Stimulated activated CD8-positive, alpha-beta memory T cell treated with anti-CD3 and anti-CD28 coated beads, Interleukin-15, amount 100 ng/mL, for 1 hour (primary cell): ENCODE data around the gene VPS8.

Experiments used
- DNase-seq: peaks from one replicate; pipeline ENCODE4 v3.0.0-alpha.2; 2020; ENCODE audit warnings: low read depth

VPS8 gene

DNA sequence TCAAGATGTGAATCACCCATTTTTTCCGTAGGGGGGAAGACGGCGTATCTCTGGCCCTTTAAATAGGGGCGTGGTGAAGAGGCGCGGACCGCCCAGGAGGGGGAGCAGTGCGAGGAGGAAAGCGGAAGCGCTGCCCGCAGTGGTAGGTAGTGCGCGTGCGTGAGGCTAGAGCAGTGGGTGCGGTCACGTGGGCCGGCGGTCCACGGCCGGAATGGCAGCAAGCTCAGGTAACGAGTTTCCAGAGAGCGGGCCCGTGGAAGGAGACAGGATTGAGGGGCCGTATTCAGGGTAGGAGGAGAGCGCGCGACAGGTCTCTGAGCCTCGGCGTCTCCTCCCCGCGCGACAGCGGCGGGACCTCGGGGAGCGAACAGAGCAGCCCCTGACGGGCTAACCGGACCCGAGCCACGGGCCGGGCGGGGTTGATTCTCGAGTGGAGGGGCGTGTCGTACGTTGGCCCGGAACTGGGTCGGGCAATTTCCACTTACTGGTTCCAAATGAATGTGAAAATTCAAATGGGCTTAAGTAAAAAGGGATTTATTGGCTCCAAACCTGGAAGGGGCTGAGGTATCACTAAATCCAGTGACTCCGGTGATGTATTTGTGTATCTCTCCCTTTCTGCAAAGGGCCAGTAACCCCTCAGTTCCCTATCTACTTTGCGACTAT lies at the start of gene VPS8:
Gene VPS8 (plus strand): TSS at position 168 of the 663 bp plus-strand sequence. CDS start 12,467 bp downstream, outside the sequence.
- DNase-seq = peak; percentile 96

DNA sequence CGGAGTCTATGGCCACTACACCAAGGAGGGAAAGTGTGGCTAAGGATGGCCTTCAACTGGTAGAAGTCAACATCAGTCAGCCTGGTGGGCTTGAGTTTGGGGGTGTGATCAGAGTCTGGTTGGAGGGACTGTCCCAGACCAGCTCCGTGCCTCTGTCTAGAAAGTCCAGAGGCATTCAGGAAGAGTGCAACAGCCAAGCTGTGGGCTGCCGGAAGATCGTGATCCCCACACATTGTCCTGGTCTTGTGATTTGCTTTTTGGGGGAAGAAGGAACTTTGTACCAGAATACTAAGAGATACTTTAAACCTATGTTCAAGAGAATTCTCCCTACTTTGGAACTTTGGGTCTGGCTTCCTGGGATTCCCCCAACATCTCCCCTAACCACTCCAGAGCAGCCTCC lies 47.8 kb upstream of the VPS8 start:
- DNase-seq = no peak

DNA sequence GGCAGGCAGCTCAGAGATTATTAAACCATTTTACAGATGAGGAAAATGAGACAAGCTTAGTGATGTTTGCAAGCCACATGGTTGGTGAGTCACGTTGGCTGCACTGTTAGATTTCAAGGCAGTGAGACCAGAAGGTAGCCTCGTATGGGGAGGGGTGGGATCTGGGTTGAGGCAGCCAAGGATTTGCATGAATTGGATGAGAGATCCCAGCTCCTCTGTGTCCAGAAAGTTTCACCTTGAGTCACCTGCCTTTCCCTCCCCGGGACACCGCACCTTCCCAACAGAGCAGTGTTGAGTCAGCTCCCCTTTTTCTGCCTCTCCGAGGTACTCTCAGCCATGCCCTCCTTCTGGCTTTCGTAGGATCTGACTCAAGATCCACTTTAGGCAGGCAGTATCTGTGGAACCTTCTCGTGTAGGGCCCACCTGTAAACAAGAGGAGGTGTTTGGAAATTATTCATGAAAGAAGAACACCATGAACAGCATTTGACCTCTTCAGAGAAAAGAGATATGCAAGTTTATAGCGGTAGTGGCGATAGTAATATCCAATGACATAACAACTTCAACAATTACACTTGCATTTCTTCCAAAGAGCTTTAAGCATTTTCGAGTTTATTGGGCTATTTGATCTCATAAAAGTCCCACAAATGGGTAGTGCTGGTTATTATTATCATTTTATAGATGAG lies 46.8 kb upstream of the VPS8 start:
- no peak for DNase-seq

GRCh38 chr3:184765730-184766074 lies 46.3 kb upstream of the VPS8 start:
- DNase-seq = no peak

DNA sequence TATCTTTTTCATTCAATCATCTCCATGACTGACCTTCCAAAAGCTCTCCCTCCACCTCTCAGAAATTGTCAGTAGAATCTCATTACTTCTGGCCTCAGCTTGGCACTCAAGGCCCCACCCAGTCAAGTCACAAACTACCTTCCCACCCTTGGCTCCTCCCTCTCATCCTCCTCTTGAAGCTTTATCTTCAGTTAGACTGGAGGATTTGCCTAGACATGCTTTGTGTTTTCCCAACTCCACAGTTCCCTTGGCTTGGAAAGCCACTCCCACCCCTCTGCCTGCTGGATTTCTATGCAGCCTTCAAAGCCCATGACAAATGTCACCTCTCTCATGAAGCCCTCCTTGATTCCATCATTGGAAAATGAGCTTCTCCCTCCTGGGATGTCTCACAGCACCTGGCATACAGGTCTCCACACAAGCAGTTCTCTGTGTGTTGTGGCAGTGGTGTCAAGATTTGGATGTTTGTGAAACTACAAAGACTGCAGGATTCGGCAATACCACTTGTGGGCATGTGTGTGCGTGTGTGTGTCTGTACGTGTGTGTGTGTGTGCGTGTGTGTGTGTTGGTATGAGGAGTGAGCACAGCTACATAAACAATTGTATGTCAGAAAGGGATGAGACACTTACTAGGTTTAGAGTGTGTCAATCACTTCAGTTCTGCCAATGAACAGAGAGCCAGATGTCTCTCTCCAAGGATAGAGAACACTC lies 45.3 kb upstream of the VPS8 start:
- no peak for DNase-seq

GRCh38 chr3:184767377-184767776 lies 44.6 kb upstream of the VPS8 start:
- no peak for DNase-seq

DNA sequence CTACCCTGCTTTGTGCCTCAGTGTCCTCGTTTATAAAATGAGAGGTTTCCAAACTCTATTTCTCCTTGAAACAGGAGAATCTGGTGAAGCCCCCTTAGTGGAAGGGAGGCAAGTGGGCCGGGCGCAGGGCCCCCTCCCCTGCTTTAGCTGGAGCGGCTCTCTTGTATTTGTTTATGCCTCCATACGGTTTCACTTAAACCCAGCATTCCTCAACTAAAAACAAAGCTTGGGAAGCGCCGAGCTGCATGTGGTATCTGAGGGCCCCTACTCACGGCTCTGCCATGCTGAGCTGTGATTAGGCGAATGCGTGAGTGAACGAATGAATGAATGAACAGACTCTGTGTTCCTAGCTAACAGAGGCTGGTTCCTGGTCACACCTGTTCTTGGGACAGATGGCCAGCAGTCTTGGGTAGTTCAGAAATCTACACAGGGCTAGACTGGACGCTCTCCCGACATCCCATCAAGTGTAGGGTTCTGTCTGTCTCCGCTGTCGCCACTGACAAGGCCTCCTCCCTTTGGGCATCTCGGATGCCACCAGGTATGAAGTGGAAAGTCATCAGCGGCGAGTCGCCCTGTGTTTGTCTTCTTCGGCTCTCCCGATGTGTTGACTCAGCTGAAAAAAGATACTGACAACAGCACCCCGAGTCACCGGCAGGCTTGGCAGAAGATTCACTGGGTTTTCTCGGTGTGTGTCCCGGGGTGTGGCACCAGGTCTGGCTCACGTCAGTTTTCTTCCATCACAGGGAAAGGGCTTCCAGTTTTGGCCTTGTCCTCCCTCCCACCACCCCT lies 42.4 kb upstream of the VPS8 start:
- DNase-seq = no peak

DNA sequence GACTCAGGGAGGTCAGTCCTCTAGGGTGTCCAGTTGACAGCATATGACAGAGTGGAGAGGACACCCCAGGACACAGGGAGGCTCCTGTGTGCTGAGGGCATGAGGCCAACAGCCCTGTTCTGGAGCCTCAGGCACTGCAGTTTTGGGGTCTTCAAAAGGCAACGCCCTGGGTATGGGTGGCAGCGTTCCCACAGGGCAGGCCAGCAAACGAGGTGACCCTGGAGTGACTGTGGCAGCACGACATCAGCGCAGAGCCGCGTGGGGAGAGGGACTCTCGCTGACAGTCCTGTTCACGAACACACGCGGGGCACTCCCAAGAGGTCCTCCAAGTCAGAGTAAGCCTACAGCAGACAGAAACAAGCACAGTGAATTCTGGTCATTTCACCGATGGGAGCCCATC lies 41.4 kb upstream of the VPS8 start:
- no peak for DNase-seq

- DNase-seq = no peak
Observed at GRCh38 chr3:184771301-184772127, 40.5 kb upstream of the VPS8 start.

- no peak for DNase-seq
Observed at GRCh38 chr3:184772667-184773272, 39.2 kb upstream of the VPS8 start.

DNA sequence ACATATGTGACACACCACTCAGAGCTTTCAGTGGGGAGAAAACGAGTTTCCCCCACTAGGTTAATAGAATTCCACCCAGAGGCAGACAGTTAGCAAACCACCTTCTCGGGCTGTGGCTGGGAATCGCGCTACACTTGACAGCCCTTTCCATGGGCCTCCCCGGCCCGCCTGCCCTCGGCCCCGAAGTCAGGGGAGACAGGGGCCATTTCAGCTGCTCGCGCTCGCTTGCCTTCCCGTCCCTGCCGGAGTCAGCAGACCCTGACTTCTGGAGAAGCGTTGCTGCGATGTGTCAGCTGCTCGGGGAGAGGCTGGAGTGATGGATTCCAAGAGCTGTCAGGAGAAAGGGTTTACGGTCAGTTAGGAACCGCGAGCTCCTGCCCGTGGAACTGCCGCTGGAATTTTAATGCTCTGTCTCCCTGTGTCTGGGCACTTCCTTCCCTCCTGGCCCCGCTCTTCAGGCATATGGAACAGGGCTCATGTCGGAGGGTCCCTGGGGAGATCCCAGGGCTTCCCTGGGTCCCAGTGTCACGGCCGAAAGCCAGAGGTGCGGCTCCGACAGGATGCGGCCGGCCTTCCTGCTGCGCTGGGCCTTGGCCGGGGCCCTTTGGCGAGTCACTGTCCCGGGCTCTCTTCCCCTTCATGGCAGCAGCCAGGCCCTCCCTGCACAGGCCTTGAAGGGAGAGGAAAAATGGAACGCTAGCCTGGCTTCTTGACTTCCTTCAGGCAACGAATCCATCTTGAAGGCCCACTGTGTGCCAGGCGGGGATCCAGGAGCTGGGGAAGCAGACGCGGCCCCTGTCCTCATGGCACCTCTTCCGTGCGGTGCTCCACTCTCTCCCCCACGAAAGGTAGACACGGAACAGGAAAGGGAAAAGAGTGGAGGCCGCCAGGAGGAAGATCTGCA lies 38.4 kb upstream of the VPS8 start:
- DNase-seq = no peak

- DNase-seq = no peak
Observed at GRCh38 chr3:184776916-184777315, 35.0 kb upstream of the VPS8 start.

DNA sequence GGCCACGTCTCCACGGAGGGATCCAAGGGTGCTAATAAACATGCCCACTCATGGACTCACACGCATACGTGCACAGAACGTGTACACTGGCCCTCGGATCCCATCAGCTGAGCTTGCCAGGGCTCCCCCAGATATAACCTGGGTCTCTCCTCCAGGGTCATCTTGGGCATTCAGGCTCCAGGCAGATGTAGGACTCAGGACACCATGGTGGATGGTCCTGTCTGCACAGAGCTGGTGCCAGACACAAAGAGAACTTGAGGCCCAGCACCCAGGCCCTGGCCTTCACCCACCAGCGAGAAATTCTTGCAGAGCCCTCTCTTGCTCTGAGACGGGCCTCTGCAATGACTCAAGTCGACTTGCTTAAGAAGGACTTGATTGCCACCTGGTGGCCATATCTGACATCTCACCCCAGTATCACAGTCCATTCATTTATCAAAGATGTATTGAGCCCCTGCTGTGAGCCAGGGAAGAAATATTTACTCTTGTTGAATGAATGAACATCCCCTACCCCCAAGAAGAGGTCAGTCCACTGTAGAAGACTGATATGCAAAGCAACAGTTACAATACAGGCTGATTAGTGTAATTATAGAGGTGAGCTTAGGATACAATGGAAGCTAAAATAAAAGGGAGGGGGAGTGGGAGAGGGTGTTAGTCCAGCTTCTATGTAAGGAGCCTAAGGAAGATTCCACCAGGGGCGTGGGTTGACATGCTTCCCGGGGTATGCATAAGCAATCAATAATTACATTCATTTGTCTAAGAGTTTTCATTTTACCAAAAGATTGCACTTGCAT lies 34.2 kb upstream of the VPS8 start:
- peak; percentile 68 for DNase-seq

DNA sequence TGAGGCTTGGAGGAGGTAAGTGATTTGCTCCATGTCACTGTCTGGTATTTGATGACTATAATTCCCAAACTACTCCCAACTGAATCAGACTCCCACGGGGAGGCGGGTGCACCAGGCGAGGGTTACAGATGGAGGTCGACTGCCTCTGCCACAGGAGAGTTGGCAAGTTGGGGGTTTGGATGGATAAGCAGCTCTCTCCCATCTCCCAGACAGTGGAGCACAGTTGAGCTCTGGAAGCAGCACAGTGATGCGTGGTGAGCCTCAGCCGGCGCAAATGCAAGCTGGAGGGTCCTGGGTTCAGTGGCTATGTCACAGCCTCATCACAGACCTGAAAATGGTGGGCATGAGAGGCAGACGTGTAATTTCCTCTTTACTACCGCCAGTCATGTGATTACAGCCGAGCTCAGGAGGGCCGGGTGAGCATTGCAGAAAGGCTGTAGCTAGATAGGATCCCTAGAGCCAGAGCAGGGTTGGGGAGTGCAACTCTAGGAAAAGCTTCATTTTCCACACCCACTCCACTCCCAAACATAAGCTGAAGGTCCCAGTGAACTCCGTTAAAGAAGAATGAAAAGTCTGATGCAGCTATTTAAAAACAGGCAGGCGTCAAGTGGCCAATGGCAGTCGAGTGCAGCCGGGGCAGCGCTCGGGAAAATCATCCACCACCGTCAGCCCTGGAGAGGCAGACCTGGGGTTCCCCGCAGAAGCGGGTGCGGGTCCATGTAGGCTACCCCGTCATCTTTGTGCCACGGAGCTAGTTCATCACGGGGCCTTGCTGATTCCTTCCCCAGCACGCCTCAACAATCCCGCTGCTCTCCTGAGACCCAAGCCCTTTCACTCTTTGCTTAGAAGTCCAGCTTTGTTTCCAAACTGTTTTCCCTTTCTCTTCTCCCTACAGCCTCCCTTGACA lies 33.3 kb upstream of the VPS8 start:
- no peak for DNase-seq

GRCh38 chr3:184780981-184781515 lies 30.9 kb upstream of the VPS8 start:
- no peak for DNase-seq

- DNase-seq = no peak
Observed at GRCh38 chr3:184781801-184782200, 30.2 kb upstream of the VPS8 start.

GRCh38 chr3:184783319-184783718 lies 28.6 kb upstream of the VPS8 start:
- DNase-seq = no peak
